Stimulated activated effector memory CD8-positive, alpha-beta T cell treated with anti-CD3 and anti-CD28 coated beads, Interleukin-12 subunit alpha, Interleukin-12 subunit beta, amount 100 ng/mL, for 72 hours (primary cell): ENCODE data around the gene PLAA.
A peak's percentile ranks its signal among the peaks of the same experiment; 100 is the strongest.

Experiments used
- ATAC-seq: fragments of 150-1000 bp; cut with Tn5 transposase; 2 replicates; pipeline ENCODE4 v1.10.0; 2021
- DNase-seq, 2 donors: peaks; one replicate each; pipeline ENCODE4 v3.0.0; 2021 to 2022; ENCODE audit warnings: low spot score in 2 of 2
- H3K27ac Mint-ChIP-seq: one replicate; pipeline ENCODE4 v1.8.0; 2022; ENCODE audit warnings: mild to moderate bottlenecking, mixed read lengths
- H3K36me3 Mint-ChIP-seq: one replicate; pipeline ENCODE4 v1.8.0; 2022; ENCODE audit warnings: mild to moderate bottlenecking, mixed read lengths
- H3K4me1 Mint-ChIP-seq: one replicate; pipeline ENCODE4 v1.8.0; 2022; ENCODE audit warnings: mixed read lengths
- H3K4me3 Mint-ChIP-seq: one replicate; pipeline ENCODE4 v1.8.0; 2022; ENCODE audit warnings: mild to moderate bottlenecking, mixed read lengths
- H3K9me3 Mint-ChIP-seq: one replicate; pipeline ENCODE4 v1.8.0; 2022; ENCODE audit warnings: mixed read lengths

PLAA gene

GRCh38 chr9:26946753-26947727 lies at the start of gene PLAA:
Gene PLAA (minus strand): TSS chr9:26947242. CDS start chr9:26947045, 197 bp downstream.
- H3K4me3 Mint-ChIP-seq = peak within 1 kb of the TSS; percentile 83
- H3K9me3 Mint-ChIP-seq = no peaks in the 10 kb centered on the region
- ATAC-seq = peak; percentile 99
- peak; percentile 73 to 91 for DNase-seq
- peaks cover 19% of the 10 kb centered on the region for H3K36me3 Mint-ChIP-seq
- H3K27ac Mint-ChIP-seq = peak within 1 kb of the TSS; percentile 99
- peaks cover 29% of the 10 kb centered on the region for H3K4me1 Mint-ChIP-seq

- peaks cover 5% of the 10 kb centered on the region for H3K36me3 Mint-ChIP-seq
- no peak overlapping the region for H3K27ac Mint-ChIP-seq
- no peak overlapping the region for H3K4me3 Mint-ChIP-seq
- ATAC-seq (no peak), DNase-seq (no peak)
- H3K4me1 Mint-ChIP-seq = no peaks in the 10 kb centered on the region
- no peaks in the 10 kb centered on the region for H3K9me3 Mint-ChIP-seq
Observed at GRCh38 chr9:26995810-26996209, 48.8 kb upstream of the PLAA start.

GRCh38 chr9:26983340-26983739 lies 36.3 kb upstream of the PLAA start:
- ATAC-seq = no peak
- Mint-ChIP-seq H3K9me3 (no peaks in the 10 kb centered on the region), H3K4me3 (no peak overlapping the region), H3K27ac (no peak overlapping the region), H3K36me3 (peaks cover 4% of the 10 kb centered on the region), H3K4me1 (no peaks in the 10 kb centered on the region)
- DNase-seq = no peak

DNA sequence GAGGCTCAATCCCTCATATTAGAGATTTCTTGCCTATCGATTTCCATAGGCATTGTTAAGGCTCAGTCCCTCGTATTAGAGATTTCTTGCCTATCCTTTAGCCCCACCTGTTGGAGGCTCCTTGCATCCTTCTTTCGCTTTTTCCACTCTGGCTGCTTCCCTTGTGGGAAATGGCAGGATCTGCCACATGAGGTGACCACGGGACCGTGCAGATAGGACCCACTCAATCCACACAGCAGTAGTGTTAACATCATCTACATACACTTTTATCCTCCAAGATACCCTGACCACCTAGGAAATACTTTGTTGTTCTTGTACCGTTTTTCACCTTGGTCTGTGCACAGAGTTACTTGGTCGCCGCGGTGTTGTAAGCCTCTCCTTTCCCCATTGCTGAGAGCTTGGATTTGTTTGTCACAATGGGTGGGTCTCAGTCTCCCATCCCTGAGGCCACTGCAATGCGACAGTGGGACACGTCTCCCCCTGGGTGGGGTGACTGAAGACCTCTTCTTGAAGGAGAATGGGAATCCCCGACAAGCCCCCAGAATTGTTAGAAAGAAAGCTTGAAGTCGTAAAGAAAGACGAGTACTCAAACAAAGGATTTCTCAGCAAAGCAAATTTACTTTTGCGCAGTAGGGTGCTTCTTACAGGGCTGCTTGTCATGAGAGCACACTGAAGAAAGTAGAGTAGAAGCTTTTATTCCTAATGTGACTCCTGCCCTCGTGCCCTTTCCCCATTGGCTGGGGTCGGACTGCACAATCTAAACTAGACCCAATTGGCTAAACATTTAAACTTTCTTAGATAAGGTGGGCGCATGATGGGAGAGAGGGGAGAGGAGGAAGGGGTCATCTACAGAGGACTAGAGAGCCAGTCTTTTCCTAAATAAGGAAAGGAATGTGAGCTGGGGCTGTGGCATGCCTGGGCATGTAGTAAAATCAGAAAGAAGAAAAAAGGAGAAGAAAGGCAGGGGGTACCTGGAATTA lies 29.0 kb upstream of the PLAA start:
- ATAC-seq = no peak
- Mint-ChIP-seq H3K9me3 (no peaks in the 10 kb centered on the region), H3K4me3 (no peak overlapping the region), H3K27ac (no peak overlapping the region), H3K36me3 (no peaks in the 10 kb centered on the region), H3K4me1 (no peaks in the 10 kb centered on the region)
- DNase-seq = no peak

- Mint-ChIP-seq H3K9me3 (peaks cover 1% of the 10 kb centered on the region), H3K4me1 (no peaks in the 10 kb centered on the region), H3K36me3 (no peaks in the 10 kb centered on the region), H3K27ac (peak overlapping the region; percentile 15), H3K4me3 (no peak overlapping the region)
- no peak for ATAC-seq
- no peak for DNase-seq
Observed at GRCh38 chr9:26974927-26975326, 27.9 kb upstream of the PLAA start.

- Mint-ChIP-seq H3K4me3 (no peak overlapping the region), H3K4me1 (no peaks in the 10 kb centered on the region), H3K27ac (no peak overlapping the region), H3K9me3 (peaks cover 6% of the 10 kb centered on the region), H3K36me3 (no peaks in the 10 kb centered on the region)
- DNase-seq = no peak
- ATAC-seq = no peak
Observed at GRCh38 chr9:26973989-26974388, 26.9 kb upstream of the PLAA start.

DNA sequence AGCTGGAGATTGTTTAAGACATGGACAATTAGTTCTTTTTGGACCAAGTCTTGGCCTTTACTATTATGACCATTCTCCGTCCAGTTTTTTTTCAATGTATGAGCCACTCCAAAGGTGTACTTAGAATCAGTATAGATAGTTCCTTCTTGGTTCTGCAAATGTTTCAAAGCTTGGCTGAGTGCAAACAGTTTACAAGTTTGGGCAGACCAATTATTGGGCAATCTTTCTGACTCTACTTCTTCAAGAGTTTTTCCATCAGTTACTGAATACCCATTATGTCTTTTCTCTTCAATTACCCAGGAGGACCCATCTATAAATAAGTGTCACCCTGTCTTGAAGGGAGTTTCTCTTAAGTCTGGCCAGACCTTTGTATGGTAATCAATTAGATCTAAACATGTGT lies 24.7 kb upstream of the PLAA start:
- Mint-ChIP-seq H3K4me3 (no peak overlapping the region), H3K9me3 (peaks cover 6% of the 10 kb centered on the region), H3K36me3 (no peaks in the 10 kb centered on the region), H3K27ac (peak overlapping the region; percentile 12), H3K4me1 (no peaks in the 10 kb centered on the region)
- DNase-seq = no peak
- no peak for ATAC-seq

DNA sequence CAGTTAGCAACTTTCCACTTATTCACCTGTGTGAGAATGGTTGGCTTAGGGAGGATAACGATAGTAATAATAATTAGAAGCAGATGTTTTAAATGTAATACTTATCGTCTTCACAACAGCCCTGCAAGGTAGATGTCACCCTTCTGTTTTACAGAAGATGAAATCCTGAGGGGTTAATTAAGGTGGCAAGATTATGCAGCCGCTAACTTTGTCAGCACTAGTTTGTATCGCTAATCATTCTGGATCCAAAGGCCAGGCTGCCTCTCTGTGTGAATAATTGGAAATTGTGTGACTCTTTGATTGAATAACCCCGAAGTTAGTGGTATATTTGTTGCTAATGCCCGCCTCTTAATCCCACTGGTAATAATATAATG lies 9.8 kb upstream of the PLAA start:
- peak overlapping the region; percentile 94 for H3K27ac Mint-ChIP-seq
- no peaks in the 10 kb centered on the region for H3K9me3 Mint-ChIP-seq
- peaks cover 28% of the 10 kb centered on the region for H3K4me1 Mint-ChIP-seq
- H3K4me3 Mint-ChIP-seq = peak overlapping the region; percentile 79
- DNase-seq (no peak), ATAC-seq (no peak)
- H3K36me3 Mint-ChIP-seq = no peaks in the 10 kb centered on the region

DNA sequence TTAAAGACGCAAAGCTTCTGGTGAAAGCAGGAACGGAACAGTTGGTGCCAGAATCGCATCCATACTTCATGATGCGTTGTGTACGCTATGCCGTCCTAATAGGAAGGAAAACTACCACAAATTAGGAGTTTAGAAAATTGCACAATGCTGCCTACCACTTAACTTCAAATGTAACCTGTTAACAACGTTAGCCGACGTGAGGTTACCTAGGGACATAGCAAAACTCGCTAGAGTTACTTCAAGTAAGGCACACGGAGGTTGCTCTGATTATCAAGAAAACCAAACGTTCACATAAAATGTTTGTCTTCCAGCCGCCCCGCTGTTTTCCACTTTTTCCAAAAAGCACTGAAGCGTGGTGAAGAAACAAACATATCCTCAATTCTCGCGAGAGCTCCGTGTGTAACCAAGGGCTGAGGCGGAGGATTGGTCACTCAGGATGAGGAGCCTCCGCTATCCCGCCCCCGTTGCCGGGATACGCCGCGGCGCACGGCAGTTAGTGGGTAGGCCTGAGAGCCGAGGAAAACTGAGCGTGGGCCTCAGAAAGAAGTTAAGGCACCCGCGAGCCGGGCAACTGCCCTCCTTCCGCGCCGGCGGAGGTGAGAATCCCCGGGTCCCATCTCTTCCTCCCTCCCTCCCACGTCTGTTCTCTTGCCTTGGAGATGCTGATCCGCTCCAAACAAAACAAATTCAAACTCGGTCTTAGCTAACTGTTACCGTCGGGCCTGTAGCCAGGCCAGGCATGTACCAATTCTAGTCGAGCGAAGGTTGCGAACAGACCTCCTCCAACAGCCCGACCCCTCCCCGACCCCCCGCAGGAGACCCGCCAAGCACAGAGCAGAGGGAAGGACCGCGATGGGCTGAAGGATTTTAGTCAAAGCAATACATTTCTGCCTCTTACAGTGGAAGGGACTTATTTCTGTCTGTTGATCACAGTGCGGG lies 9.1 kb upstream of the PLAA start, which contains the start of gene IFT74:
Gene IFT74 (plus strand): TSS at position 492 of the 939 bp plus-strand sequence. CDS start 5,556 bp downstream, outside the sequence.
- peak; percentile 100 for ATAC-seq
- Mint-ChIP-seq H3K4me3 (peak within 1 kb of the TSS; percentile 79), H3K27ac (peak within 1 kb of the TSS; percentile 94), H3K4me1 (peaks cover 28% of the 10 kb centered on the region), H3K9me3 (no peaks in the 10 kb centered on the region), H3K36me3 (no peaks in the 10 kb centered on the region)
- DNase-seq = peak; percentile 77 to 93

GRCh38 chr9:26955222-26955903 lies 8.3 kb upstream of the PLAA start:
- no peak for ATAC-seq
- no peaks in the 10 kb centered on the region for H3K36me3 Mint-ChIP-seq
- peaks cover 28% of the 10 kb centered on the region for H3K4me1 Mint-ChIP-seq
- H3K27ac Mint-ChIP-seq = peak overlapping the region; percentile 94
- no peak for DNase-seq
- peak overlapping the region; percentile 79 for H3K4me3 Mint-ChIP-seq
- H3K9me3 Mint-ChIP-seq = no peaks in the 10 kb centered on the region

DNA sequence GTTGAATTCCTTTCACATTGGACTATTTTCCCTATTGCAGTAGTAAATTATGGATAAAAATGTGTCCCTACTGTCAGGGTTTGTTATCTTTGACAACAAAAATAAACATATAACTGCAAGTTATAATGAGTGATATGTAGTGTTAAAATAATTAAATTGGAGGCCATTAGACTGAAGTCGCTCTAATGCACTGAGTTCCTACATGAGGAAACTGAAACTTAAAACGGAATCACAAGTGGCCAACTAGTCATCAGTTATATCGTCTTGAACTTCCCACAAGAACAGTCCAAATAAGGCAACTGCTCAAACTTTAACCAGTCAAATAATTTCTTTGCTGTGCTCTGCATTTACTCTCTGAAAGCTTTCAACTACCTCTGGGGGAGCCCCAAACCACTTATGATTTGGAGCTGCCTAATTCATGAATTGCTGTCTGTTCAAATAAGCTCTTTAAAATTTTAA lies 7.0 kb upstream of the PLAA start:
- peak overlapping the region; percentile 32 for H3K4me3 Mint-ChIP-seq

GRCh38 chr9:26951794-26952193 lies 4.8 kb upstream of the PLAA start:
- H3K4me3 Mint-ChIP-seq = no peak overlapping the region
- ATAC-seq = no peak
- H3K27ac Mint-ChIP-seq = no peak overlapping the region
- H3K9me3 Mint-ChIP-seq = no peaks in the 10 kb centered on the region
- peaks cover 27% of the 10 kb centered on the region for H3K4me1 Mint-ChIP-seq
- H3K36me3 Mint-ChIP-seq = peaks cover 6% of the 10 kb centered on the region
- no peak for DNase-seq

More for the DNA sequence above, 7.0 kb upstream of the PLAA start:
- Mint-ChIP-seq H3K4me1 (peaks cover 28% of the 10 kb centered on the region), H3K27ac (peak overlapping the region; percentile 81), H3K36me3 (no peaks in the 10 kb centered on the region), H3K9me3 (no peaks in the 10 kb centered on the region)
- ATAC-seq (peak; percentile 62), DNase-seq (no peak)

- DNase-seq (no peak), ATAC-seq (no peak)
- Mint-ChIP-seq H3K27ac (no peak overlapping the region), H3K9me3 (no peaks in the 10 kb centered on the region), H3K4me1 (peaks cover 29% of the 10 kb centered on the region), H3K4me3 (no peak overlapping the region), H3K36me3 (peaks cover 6% of the 10 kb centered on the region)
Observed at GRCh38 chr9:26950521-26950920, 3.5 kb upstream of the PLAA start.

DNA sequence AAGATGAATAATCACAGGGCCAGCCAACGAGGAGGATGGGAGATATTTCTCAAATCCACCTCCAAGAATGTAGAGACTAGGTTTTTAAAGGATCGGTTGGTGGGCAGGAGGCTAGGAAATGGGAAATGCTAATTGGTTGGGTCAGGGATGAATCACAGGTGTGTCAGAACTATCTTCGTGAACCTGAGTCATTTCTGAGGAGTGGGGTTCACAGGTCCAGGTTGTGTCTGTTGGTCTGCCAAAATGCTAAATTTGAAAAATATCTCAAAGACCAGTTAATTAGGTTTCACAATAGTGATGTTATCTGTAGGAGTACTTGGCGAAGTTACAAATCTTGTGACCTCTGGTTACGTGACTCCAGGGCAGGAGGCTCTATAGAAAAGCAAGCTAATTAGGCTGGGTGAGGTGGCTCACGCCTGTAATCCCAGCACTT lies 2.6 kb upstream of the PLAA start:
- ATAC-seq (no peak), DNase-seq (no peak)
- no peak overlapping the region for H3K4me3 Mint-ChIP-seq
- no peak overlapping the region for H3K27ac Mint-ChIP-seq
- H3K36me3 Mint-ChIP-seq = peaks cover 6% of the 10 kb centered on the region
- no peaks in the 10 kb centered on the region for H3K9me3 Mint-ChIP-seq
- peaks cover 28% of the 10 kb centered on the region for H3K4me1 Mint-ChIP-seq
